ENCODE data around the gene ZNF189.

DNA sequence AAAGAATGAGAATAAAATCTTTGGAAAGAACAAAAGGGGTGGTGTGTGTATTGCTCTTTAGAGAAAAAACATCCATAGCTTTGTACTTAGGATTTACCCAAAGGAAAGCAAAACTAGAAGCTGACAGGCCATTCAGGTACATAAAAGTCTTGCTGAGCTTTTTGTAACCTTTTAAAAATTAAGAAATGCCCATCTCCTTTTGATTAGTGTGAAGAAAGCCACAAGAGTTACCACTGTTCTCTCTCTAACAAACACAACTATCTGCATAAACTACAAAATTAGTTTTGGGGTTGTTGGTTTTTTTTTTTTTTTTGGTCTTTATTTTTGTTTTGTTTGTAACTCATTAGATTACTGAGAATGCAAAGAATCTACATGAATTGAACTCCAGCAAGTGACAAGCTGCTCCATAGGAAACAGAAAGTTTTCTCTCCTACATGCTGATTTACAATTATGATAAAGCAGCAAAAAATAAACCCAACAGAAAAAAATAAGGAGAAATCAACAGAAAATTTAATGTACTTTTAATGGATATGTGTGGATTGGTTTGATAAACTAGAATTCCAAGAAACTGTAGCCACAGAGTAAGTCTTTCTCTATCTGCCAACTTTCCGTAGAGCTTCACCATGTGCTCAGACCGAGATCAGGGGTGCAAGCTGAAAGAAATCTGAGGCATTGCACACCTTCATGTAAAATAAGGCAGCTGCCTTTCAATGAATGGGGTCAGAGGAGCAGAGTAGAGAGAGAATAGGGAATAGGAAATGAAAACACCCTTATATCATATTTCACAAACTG, 26.1 kb upstream of the ZNF189 start:
- TF ChIP-seq, protein P1, sequence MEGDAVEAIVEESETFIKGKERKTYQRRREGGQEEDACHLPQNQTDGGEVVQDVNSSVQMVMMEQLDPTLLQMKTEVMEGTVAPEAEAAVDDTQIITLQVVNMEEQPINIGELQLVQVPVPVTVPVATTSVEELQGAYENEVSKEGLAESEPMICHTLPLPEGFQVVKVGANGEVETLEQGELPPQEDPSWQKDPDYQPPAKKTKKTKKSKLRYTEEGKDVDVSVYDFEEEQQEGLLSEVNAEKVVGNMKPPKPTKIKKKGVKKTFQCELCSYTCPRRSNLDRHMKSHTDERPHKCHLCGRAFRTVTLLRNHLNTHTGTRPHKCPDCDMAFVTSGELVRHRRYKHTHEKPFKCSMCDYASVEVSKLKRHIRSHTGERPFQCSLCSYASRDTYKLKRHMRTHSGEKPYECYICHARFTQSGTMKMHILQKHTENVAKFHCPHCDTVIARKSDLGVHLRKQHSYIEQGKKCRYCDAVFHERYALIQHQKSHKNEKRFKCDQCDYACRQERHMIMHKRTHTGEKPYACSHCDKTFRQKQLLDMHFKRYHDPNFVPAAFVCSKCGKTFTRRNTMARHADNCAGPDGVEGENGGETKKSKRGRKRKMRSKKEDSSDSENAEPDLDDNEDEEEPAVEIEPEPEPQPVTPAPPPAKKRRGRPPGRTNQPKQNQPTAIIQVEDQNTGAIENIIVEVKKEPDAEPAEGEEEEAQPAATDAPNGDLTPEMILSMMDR (IDR thresholded peaks at IDR 0.05), result no peak
- TF ChIP-seq POLR2A (IDR thresholded peaks at IDR 0.05), result no peak
